ENCODE measurements around the gene FGGY. TPM values are rescaled to one million over a fixed set of nuclear protein-coding genes. Genes with fewer than 3 reads are reported as not detected.

FGGY gene
- total and polyA plus RNA-seq, 2 donors (not counting 3 experiments of a cell fraction or from before 2014, with no cell fraction given) = 5.6 to 6.4 TPM

DNA sequence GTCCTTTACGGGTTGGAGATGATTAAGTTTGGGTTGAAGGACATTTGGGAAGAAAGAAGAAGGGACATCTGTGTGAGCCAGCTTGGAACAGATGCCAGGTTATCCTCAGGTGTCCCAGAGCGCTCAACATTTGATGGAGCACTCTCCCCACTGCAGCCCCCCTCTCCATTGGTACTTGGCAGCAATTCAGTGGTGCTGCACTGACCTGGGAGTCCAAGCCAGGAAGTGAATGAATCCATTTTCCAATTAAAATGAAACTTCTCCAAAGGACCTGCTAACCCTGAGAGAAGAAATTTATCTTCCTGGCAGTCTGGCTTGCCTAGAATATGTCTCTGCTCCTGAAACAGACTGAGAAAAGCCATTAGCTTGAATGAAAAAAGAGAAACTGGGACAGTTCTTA is 67.1 kb downstream of the FGGY start:
- Histone ChIP-seq H3K36me3 (ENCODE audit: control insufficient read depth in 2 of 2, extremely low read depth in 1 of 2, insufficient read depth in 2 of 2, low read length in 2 of 2) (no peaks in the 10 kb centered on the region), H3K4me2 (ENCODE audit: insufficient read depth, low read length) (no peak overlapping the region), H3K27ac (ENCODE audit: insufficient read depth, low read depth, low read length) (no peak overlapping the region), H3K79me2 (ENCODE audit: control insufficient read depth, insufficient read depth, low read length) (no peaks in the 10 kb centered on the region), H3K9me1 (replicated peaks; ENCODE audit: control insufficient read depth, extremely low read depth, insufficient read depth, low read length) (no peaks in the 10 kb centered on the region), H3K4me1 (ENCODE audit: control insufficient read depth, extremely low read depth, insufficient read depth, low read length) (no peaks in the 10 kb centered on the region), H3K9ac (replicated peaks; ENCODE audit: extremely low read depth, insufficient read depth, low read length) (no peak overlapping the region), H3K9me3 (replicated peaks; ENCODE audit: control insufficient read depth, insufficient read depth, low read length) (no peaks in the 10 kb centered on the region), H3K27me3 (ENCODE audit: control insufficient read depth in 2 of 2, insufficient read depth in 2 of 2, low read length in 2 of 2) (no peaks in the 10 kb centered on the region), H3K4me3 (replicated peaks in 1 of 3; ENCODE audit: insufficient read depth in 1 of 3, low read depth in 1 of 3, low read length in 3 of 3) (no peak overlapping the region), H4K20me1 (replicated peaks; ENCODE audit: control insufficient read depth, extremely low read depth, insufficient read depth, low read length) (no peaks in the 10 kb centered on the region), H2AFZ (ENCODE audit: low read depth, low read length) (no peak overlapping the region)
- CTCF ChIA-PET = no interaction called here
- no peak for FAIRE-seq
- no TSS peak for BruUV-seq (replicated peaks)
- no peak for DNase-seq (ENCODE audit: low read depth, low spot score)
- POLR2A ChIA-PET = no interaction called here
- dilution Hi-C loops (cut with MboI; ENCODE audit: extremely low pct_ligation_motif_present, low sequenced_read_pairs) (no loop called here), intact Hi-C loops (cut with micrococcal nuclease) (no loop called here)
- TF ChIP-seq JUN (IDR thresholded peaks at IDR 0.05; ENCODE audit: borderline replicate concordance, insufficient read depth, insufficient read length, low read depth) (no peak), POLR2A (IDR thresholded peaks at IDR 0.05; ENCODE audit: low read depth, low read length) (no peak), FOS (IDR thresholded peaks at IDR 0.05; ENCODE audit: borderline replicate concordance, insufficient read depth, low read length) (no peak), POLR2AphosphoS5 (IDR thresholded peaks at IDR 0.05; ENCODE audit: insufficient read depth, low read depth, low read length) (no peak), GATA2 (IDR thresholded peaks at IDR 0.05; ENCODE audit: insufficient read depth, insufficient read length, low read depth, low read length) (no peak)
- TF ChIP-seq, protein P1, sequence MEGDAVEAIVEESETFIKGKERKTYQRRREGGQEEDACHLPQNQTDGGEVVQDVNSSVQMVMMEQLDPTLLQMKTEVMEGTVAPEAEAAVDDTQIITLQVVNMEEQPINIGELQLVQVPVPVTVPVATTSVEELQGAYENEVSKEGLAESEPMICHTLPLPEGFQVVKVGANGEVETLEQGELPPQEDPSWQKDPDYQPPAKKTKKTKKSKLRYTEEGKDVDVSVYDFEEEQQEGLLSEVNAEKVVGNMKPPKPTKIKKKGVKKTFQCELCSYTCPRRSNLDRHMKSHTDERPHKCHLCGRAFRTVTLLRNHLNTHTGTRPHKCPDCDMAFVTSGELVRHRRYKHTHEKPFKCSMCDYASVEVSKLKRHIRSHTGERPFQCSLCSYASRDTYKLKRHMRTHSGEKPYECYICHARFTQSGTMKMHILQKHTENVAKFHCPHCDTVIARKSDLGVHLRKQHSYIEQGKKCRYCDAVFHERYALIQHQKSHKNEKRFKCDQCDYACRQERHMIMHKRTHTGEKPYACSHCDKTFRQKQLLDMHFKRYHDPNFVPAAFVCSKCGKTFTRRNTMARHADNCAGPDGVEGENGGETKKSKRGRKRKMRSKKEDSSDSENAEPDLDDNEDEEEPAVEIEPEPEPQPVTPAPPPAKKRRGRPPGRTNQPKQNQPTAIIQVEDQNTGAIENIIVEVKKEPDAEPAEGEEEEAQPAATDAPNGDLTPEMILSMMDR (IDR thresholded peaks at IDR 0.05; ENCODE audit: extremely low read depth in 1 of 2, insufficient read depth in 1 of 2, low read depth in 1 of 2, low read length in 2 of 2) = no peak

DNA sequence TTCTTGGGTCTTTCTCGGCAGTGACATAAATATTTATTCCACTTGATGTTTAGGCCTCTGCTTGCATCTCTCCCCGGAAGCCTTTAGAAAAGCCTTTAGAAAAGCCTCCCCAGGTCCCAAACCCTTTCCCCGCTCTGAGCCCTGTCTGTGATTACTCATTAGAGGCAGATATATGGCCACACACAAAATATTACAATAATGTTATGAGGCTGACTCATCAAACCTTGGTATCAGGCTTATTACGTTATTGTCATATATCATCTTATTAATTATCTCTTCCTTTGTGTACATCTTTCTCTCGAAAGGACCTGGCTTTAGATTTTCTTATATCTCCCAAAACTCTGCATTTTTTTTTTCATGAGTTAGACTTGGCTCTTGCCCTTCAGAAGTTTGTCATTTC is 69.5 kb downstream of the FGGY start:
- Histone ChIP-seq H3K27ac (ENCODE audit: insufficient read depth, low read depth, low read length) (no peak overlapping the region), H3K27me3 (ENCODE audit: control insufficient read depth in 2 of 2, insufficient read depth in 2 of 2, low read length in 2 of 2) (no peaks in the 10 kb centered on the region), H3K79me2 (ENCODE audit: control insufficient read depth, insufficient read depth, low read length) (no peaks in the 10 kb centered on the region), H2AFZ (ENCODE audit: low read depth, low read length) (no peak overlapping the region), H3K9ac (replicated peaks; ENCODE audit: extremely low read depth, insufficient read depth, low read length) (no peak overlapping the region), H3K4me2 (ENCODE audit: insufficient read depth, low read length) (no peak overlapping the region), H3K4me3 (replicated peaks in 1 of 3; ENCODE audit: insufficient read depth in 1 of 3, low read depth in 1 of 3, low read length in 3 of 3) (no peak overlapping the region), H3K4me1 (ENCODE audit: control insufficient read depth, extremely low read depth, insufficient read depth, low read length) (no peaks in the 10 kb centered on the region), H4K20me1 (replicated peaks; ENCODE audit: control insufficient read depth, extremely low read depth, insufficient read depth, low read length) (no peaks in the 10 kb centered on the region), H3K9me1 (replicated peaks; ENCODE audit: control insufficient read depth, extremely low read depth, insufficient read depth, low read length) (no peaks in the 10 kb centered on the region), H3K9me3 (replicated peaks; ENCODE audit: control insufficient read depth, insufficient read depth, low read length) (no peaks in the 10 kb centered on the region), H3K36me3 (ENCODE audit: control insufficient read depth in 2 of 2, extremely low read depth in 1 of 2, insufficient read depth in 2 of 2, low read length in 2 of 2) (no peaks in the 10 kb centered on the region)
- ChIA-PET CTCF (interaction anchor here (1.0 to 1.5 kb wide), 2 partner anchors 9 to 393 kb away, joined by 3 to 4 read pairs; no protein-coding TSS in a partner anchor), POLR2A (no interaction called here)
- TF ChIP-seq FOS (IDR thresholded peaks at IDR 0.05; ENCODE audit: borderline replicate concordance, insufficient read depth, low read length) (no peak), MYC (IDR thresholded peaks at IDR 0.05; ENCODE audit: low read depth, low read length) (no peak), JUN (IDR thresholded peaks at IDR 0.05; ENCODE audit: borderline replicate concordance, insufficient read depth, insufficient read length, low read depth) (no peak), EZH2 (IDR thresholded peaks at IDR 0.05; ENCODE audit: borderline replicate concordance, low read depth, low read length, severe bottlenecking) (no peak), GATA2 (IDR thresholded peaks at IDR 0.05; ENCODE audit: insufficient read depth, insufficient read length, low read depth, low read length) (no peak), POLR2A (IDR thresholded peaks at IDR 0.05; ENCODE audit: low read depth, low read length) (no peak), POLR2AphosphoS5 (IDR thresholded peaks at IDR 0.05; ENCODE audit: insufficient read depth, low read depth, low read length) (no peak)
- TF ChIP-seq, protein P1 (IDR thresholded peaks at IDR 0.05; ENCODE audit: extremely low read depth in 1 of 2, insufficient read depth in 1 of 2, low read depth in 1 of 2, low read length in 2 of 2) = no peak
- TF ChIP-seq, protein P2, sequence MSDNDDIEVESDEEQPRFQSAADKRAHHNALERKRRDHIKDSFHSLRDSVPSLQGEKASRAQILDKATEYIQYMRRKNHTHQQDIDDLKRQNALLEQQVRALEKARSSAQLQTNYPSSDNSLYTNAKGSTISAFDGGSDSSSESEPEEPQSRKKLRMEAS (IDR thresholded peaks at IDR 0.05; ENCODE audit: insufficient read depth, insufficient read length) = no peak
- BruUV-seq (replicated peaks) = no TSS peak
- intact Hi-C loops (cut with micrococcal nuclease) = no loop called here
- dilution Hi-C loops (cut with MboI; ENCODE audit: extremely low pct_ligation_motif_present, low sequenced_read_pairs) = no loop called here
- DNase-seq (ENCODE audit: low read depth, low spot score) (no peak), FAIRE-seq (no peak)

All from endothelial cell of umbilical vein (primary cell).